Adrenal gland (tissue), 19 donors: ENCODE data around the gene TLE3. TPM values are rescaled to one million over a fixed set of nuclear protein-coding genes. Genes with fewer than 3 reads are reported as not detected.

Experiments used
- DNase-seq, 7 donors: peaks; one replicate each; pipeline ENCODE4 v3.0.0-alpha.2; 2019 to 2020
- H3K27ac ChIP-seq, 5 donors: fragments of 200-600 bp; sonication (generic) in 4 of 5; 1 replicate in 3 of 5; 2 replicates in 2 of 5; pipeline versions ENCODE4 v1.5.1 to v1.8.0; 2016 to 2020; ENCODE audit warnings: mild to moderate bottlenecking in 1 of 5
- H3K27me3 ChIP-seq: fragments of 200-600 bp; 2 replicates; pipeline ENCODE4 v1.8.0; 2021
- H3K36me3 ChIP-seq, 2 donors: fragments of 200-600 bp; replicated peaks in 1 of 2; 1 replicate in 1 of 2; 2 replicates in 1 of 2; pipeline versions ENCODE4 v1.5.1 to v1.8.0; 2018 to 2022
- H3K4me1 ChIP-seq, 2 donors: fragments of 200-600 bp; replicated peaks in 1 of 2; 1 replicate in 1 of 2; 2 replicates in 1 of 2; pipeline versions ENCODE4 v1.5.1 to v1.8.0; 2018 to 2021
- H3K4me3 ChIP-seq, 4 donors: fragments of 200-600 bp; sonication (generic) in 3 of 4; one replicate each; pipeline ENCODE4 v1.5.1; 2016 to 2018
- H3K9me3 ChIP-seq, 3 donors: fragments of 200-600 bp; sonication (generic) in 1 of 3; replicated peaks in 1 of 3; 1 replicate in 2 of 3; 2 replicates in 1 of 3; pipeline versions ENCODE4 v1.5.1 to v1.8.0; 2016 to 2021
- POLR2A ChIP-seq, 2 donors: fragments of 450-650 bp; IDR thresholded peaks; one replicate each; pipeline ENCODE4 v1.6.1; 2017; ENCODE audit warnings: antibody characterized with exemption in 2 of 2, mild to moderate bottlenecking in 2 of 2, moderate library complexity in 1 of 2
- WGBS, 4 donors: extraction: QIAGEN DNeasy Blood & Tissue Kit in 2 of 4; methylation state at CpG; one replicate each; pipeline versions ENCODE4 v1.1.5 to v1.1.7; 2013 to 2017; 5-methylcytosine and 5-hydroxymethylcytosine counted together
- intact Hi-C, 2 donors: fragments of 100-400 bp; cut with DNase I; formaldehyde crosslinking; loops; one replicate each; pipeline versions ENCODE4 v1.14.1 to v1.15.0; 2022 to 2023
- long read RNA-seq, 10 donors: library from polyadenylated mRNA in 3 of 10; unstranded in 2 of 10; stranded (forward) in 1 of 10; transcript quantifications; one replicate each; pipeline ENCODE4 v2.0.0 and lab custom pipeline, GENCODE V29; 2021 to 2026
- polyA plus RNA-seq, 3 donors: library from polyadenylated mRNA; stranded (reverse); fragments of 200-250 nt in 2 of 3; fragments of 350-450 nt in 1 of 3; fragmentation: Illumina TruSeq in 1 of 3; extraction: RNeasy Lipid Tissue Mini Kit (QIAGEN cat#74804) in 1 of 3; gene quantifications; one replicate each; pipeline ENCODE4 v1.2.3, GENCODE V29; 2013 to 2014
- total RNA-seq, 9 donors: library from RNA; depleted of rRNA in 4 of 9; stranded (reverse); fragments of >200 nt in 4 of 9; fragments of 120-200 nt in 1 of 9; fragmentation: NEBNext Ultra II Directional in 1 of 9; extraction: Animal tissue kit (Norgen Biotek cat#: 25700) in 1 of 9; gene quantifications; one replicate each; pipeline versions ENCODE4 v1.1.0 to v1.2.4, GENCODE V29; 2013 to 2023
- TF ChIP-seq, protein P1 (sequence below), 6 experiments: fragments of 450-650 bp in 4 of 6; fragments of 200-600 bp in 2 of 6; sonication (generic) in 1 of 6; IDR thresholded peaks; 1 replicate in 5 of 6; 2 replicates in 1 of 6; pipeline versions ENCODE4 v1.5.1 to v1.8.0; 2016 to 2021; ENCODE audit warnings: antibody characterized with exemption in 6 of 6, mild to moderate bottlenecking in 2 of 6, moderate library complexity in 1 of 6
- donor health status: healthy with polysubstance abuse.
- donor health status: Bipolar disorder and iron deficiency.
- donor health status: DM: yes; HTN: yes; CAD: no.
- donor health status: DM: no; HTN: no; CAD: no.
- donor health status: DM: no; HTN: no; CAD: no.
- donor health status: DM: yes; HTN: yes; CAD: no.

The TLE3 gene
- total RNA-seq = 10 to 100 TPM in 7 of 9 donors, 1 to 10 TPM in 2; 1.6 to 73.3 (median 39.1) TPM
- 10 to 100 TPM in 2 of 3 donors, 1 to 10 TPM in 1; 5.5 to 24.9 (median 10.9) TPM for polyA plus RNA-seq
- long read RNA-seq, donor 1 = 0 reads
- long read RNA-seq, donor 2 = 0 reads
- long read RNA-seq, donor 3 = 0 reads
- long read RNA-seq, donor 4, partial matches to known transcripts = 0 of 4 reads
- long read RNA-seq, donor 4, other reads (novel, unspliced or antisense) = 4 of 4 reads
- long read RNA-seq, donor 5, partial matches to known transcripts = 6 of 16 reads
- long read RNA-seq, donor 5, other reads (novel, unspliced or antisense) = 10 of 16 reads
- long read RNA-seq, donor 6, partial matches to known transcripts = 0 of 3 reads
- long read RNA-seq, donor 6, other reads (novel, unspliced or antisense) = 3 of 3 reads
- long read RNA-seq, donor 7 = 0 reads
- long read RNA-seq, donor 8 = 0 reads
- long read RNA-seq, donor 9 = 0 reads
- long read RNA-seq, donor 10 = 0 reads

DNA sequence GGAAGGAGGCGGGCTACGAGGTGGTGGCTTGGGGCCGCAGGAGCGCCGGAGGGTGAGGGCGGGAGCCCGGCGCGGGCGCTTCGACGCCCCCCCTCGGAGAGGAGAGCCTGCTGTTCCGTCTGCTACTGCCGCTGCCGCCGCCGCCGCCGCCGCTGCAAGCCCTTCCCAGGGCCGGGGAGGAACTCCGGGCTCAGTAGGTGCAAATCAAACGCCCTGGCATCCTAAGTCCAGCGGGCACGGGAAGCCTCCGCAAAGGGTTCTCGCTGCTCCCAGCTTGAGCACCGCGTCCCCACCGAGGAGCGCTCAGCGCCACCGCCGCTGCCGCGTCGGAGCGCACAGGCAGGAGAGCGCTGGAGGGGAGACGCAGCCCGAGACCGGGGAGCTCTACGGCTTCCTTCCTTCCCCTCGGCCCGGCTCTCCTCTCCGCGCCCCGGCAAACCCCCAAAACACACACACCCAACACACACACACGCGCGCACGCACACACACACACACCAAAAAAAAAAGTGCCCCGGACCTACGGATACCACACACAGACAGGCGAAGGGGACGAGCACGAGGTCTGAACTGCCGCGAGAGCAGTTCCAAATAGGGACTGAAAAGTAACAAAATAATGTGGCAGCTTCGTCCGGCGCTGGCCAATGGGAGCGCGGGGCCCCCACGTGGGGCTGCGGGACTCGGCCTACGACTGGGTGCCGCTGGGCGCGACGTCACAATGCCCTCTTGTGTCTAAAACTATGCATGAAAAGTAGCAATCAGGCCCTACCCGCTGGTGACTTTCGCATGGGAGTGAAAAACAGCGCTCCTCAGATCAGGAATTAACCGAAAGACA is at the start of gene TLE3:
Gene TLE3 (minus strand): TSS at position 597 of the 832 bp plus-strand sequence. CDS start 1,119 bp downstream, outside the sequence.
- H3K36me3 ChIP-seq = no peaks in the 10 kb centered on the region
- TF ChIP-seq POLR2A (IDR thresholded peaks at IDR 0.05) = peak; percentile 76 to 93
- TF ChIP-seq, protein P1, sequence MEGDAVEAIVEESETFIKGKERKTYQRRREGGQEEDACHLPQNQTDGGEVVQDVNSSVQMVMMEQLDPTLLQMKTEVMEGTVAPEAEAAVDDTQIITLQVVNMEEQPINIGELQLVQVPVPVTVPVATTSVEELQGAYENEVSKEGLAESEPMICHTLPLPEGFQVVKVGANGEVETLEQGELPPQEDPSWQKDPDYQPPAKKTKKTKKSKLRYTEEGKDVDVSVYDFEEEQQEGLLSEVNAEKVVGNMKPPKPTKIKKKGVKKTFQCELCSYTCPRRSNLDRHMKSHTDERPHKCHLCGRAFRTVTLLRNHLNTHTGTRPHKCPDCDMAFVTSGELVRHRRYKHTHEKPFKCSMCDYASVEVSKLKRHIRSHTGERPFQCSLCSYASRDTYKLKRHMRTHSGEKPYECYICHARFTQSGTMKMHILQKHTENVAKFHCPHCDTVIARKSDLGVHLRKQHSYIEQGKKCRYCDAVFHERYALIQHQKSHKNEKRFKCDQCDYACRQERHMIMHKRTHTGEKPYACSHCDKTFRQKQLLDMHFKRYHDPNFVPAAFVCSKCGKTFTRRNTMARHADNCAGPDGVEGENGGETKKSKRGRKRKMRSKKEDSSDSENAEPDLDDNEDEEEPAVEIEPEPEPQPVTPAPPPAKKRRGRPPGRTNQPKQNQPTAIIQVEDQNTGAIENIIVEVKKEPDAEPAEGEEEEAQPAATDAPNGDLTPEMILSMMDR (IDR thresholded peaks at IDR 0.05) = peak in 5 of 6 experiments; percentile 25 to 43 (median 39)
- intact Hi-C loops = loop anchor here in 1 of 2 donors (10.0 kb wide), 1 partner anchor 373 kb away; no protein-coding TSS in a partner anchor
- peak within 1 kb of the TSS; percentile 76 to 97 (median 94) for H3K27ac ChIP-seq
- 0 to 1% (median 0%) methylated on average over 21 to 77 of the region's 77 CpGs for WGBS, 4 donors
- peak; percentile 99 to 100 (median 99) for DNase-seq
- peak within 1 kb of the TSS; percentile 32 to 93 (median 68) for H3K4me3 ChIP-seq
- peaks cover 40 to 75% of the 10 kb centered on the region in 2 donors for H3K4me1 ChIP-seq
- no peaks in the 10 kb centered on the region for H3K9me3 ChIP-seq
- no peaks in the 10 kb centered on the region for H3K27me3 ChIP-seq

DNA sequence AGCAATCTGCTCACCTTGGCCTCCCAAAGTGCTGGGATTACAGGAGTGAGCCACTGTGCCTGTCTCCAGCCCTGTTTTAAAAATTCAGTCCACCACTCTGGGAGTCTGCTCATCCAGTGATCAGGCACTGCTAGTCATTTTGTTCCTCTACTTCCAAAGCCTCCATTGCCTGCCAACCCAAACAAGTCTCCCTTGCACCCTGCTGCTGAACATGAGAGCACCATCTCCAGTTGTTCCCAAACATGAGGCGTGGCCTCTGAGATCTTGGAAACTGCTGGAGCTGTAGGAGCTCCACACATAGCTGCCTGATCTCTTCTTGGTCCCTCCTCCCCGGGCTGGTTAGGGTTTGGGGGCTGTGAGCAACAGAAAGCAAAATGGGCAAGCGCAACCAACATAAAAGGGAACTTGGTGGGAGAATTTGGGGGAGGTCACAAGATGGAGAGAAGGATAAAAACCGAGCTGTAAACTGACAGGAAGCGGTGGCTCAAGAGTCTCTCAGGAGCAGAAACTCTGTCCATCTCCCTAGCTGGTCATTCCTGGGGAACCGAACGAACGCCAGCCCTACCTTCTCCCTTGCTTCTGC is 49.6 kb upstream of the TLE3 start:
- no peak overlapping the region for H3K4me3 ChIP-seq
- no peak for DNase-seq
- intact Hi-C loops = no loop called here
- H3K36me3 ChIP-seq = no peaks in the 10 kb centered on the region
- WGBS, 4 donors = 71 to 76% (median 73%) methylated on average over 8 of the region's 8 CpGs
- TF ChIP-seq, protein P1 (IDR thresholded peaks at IDR 0.05) = no peak
- no peak for TF ChIP-seq POLR2A (IDR thresholded peaks at IDR 0.05)
- no peaks in the 10 kb centered on the region for H3K9me3 ChIP-seq
- H3K27me3 ChIP-seq = no peaks in the 10 kb centered on the region
- H3K4me1 ChIP-seq = peaks cover 0 to 13% of the 10 kb centered on the region in 2 donors
- no peak overlapping the region for H3K27ac ChIP-seq

DNA sequence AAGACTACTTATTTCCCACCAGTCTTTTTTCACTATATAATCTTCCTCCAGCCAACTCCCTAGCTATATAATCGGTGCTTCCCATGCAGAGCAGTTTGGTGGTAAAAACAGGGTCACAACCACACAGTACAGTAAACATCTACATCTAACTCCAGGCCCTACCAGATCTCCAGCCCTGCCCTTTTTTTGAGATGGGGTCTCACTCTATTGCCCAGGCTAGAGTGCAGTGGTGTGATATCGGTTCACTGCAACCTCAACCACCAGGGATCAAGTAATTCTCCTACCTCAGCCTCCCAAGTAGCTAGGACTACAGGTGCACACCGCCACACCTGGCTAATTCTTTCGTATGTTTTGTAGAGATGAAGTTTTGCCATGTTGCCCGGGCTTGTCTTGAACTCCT is 49.1 kb upstream of the TLE3 start:
- no peak for DNase-seq
- Histone ChIP-seq H3K27me3 (no peaks in the 10 kb centered on the region), H3K9me3 (no peaks in the 10 kb centered on the region), H3K27ac (no peak overlapping the region), H3K36me3 (no peaks in the 10 kb centered on the region), H3K4me3 (no peak overlapping the region), H3K4me1 (peaks cover 0 to 12% of the 10 kb centered on the region in 2 donors)
- 90 to 93% (median 91%) methylated on average over 5 of the region's 5 CpGs for WGBS, 4 donors
- intact Hi-C loops = no loop called here
- TF ChIP-seq, protein P1 (IDR thresholded peaks at IDR 0.05) = no peak
- TF ChIP-seq POLR2A (IDR thresholded peaks at IDR 0.05) = no peak

DNA sequence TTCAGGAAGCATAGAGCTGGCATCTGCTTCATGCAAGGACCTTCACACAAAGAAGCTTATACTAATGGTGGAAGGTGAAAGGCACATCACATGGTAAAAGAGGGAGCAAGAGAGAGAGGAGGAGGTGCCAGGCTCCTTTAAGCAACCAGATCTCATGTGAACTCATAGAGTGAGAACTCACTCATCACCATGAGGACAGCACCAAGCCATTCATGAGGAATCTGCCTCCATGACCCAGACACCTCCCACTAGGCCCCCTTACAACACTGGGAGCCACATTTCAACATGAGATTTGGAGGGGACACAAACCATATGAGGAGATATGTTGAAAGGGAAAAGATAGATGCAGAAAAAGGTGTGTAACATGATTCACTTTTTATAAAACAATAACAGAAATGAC is 48.4 kb upstream of the TLE3 start:
- H3K4me1 ChIP-seq = peaks cover 0 to 16% of the 10 kb centered on the region in 2 donors
- intact Hi-C loops = no loop called here
- no peaks in the 10 kb centered on the region for H3K36me3 ChIP-seq
- TF ChIP-seq, protein P1 (IDR thresholded peaks at IDR 0.05) = no peak
- TF ChIP-seq POLR2A (IDR thresholded peaks at IDR 0.05) = no peak
- no peak overlapping the region for H3K27ac ChIP-seq
- H3K27me3 ChIP-seq = no peaks in the 10 kb centered on the region
- H3K4me3 ChIP-seq = no peak overlapping the region
- no peak for DNase-seq
- H3K9me3 ChIP-seq = no peaks in the 10 kb centered on the region
